LNCAP (cell line): ENCODE results near the gene BTBD1.

Experiments
- CTCF ChIP-seq: fragments of 450-650 bp; IDR thresholded peaks from 2 replicates; pipeline ENCODE4 v1.5.1; 2017; ENCODE audit warnings: mild to moderate bottlenecking

The BTBD1 gene

GRCh38 chr15:83057696-83058376, 9.2 kb downstream of the BTBD1 start:
- no peak for TF ChIP-seq CTCF

- TF ChIP-seq CTCF: no peak
Measured at GRCh38 chr15:83057002-83057401, 10.1 kb downstream of the BTBD1 start.

GRCh38 chr15:83053151-83053550, 13.9 kb downstream of the BTBD1 start:
- TF ChIP-seq CTCF: no peak

- no peak for TF ChIP-seq CTCF
Measured at GRCh38 chr15:83046558-83047127, 20.4 kb downstream of the BTBD1 start.

GRCh38 chr15:83044156-83044555, 22.9 kb downstream of the BTBD1 start:
- TF ChIP-seq CTCF: no peak

GRCh38 chr15:83039206-83039605, 27.8 kb downstream of the BTBD1 start:
- TF ChIP-seq CTCF: no peak

GRCh38 chr15:83036253-83036652, 30.8 kb downstream of the BTBD1 start:
- TF ChIP-seq CTCF: no peak
